AG09309 (cell line): Measurements from ENCODE around the gene SLAMF9.

ENCODE experiments used
- DNase-seq: peaks from one replicate; pipeline ENCODE4 v3.0.0-alpha.2; 2010; ENCODE audit warnings: low read depth
- H3K4me3 ChIP-seq: 2 replicates; pipeline ENCODE4 v1.5.1; 2011; ENCODE audit warnings: mild to moderate bottlenecking, low read depth, low read length, moderate library complexity; ENCODE audit not compliant: control insufficient read depth
- CTCF ChIP-seq: IDR thresholded peaks from 2 replicates; pipeline ENCODE4 v1.5.1; 2011; ENCODE audit warnings: mild to moderate bottlenecking, low read depth, low read length, inconsistent platforms; ENCODE audit not compliant: insufficient read depth, control insufficient read depth; ENCODE audit errors: missing control alignments

Gene SLAMF9

GRCh38 chr1:159945483-159946241, 8.4 kb downstream of the SLAMF9 start, which contains the start of gene IGSF9:
Gene IGSF9, minus strand, starts transcription at chr1:159945613. Its CDS starts 2,159 bp downstream, at chr1:159943454.
- no peak for DNase-seq
- H3K4me3 ChIP-seq: peak within 1 kb of the TSS; percentile 31
- peak; percentile 43 for TF ChIP-seq CTCF

DNA sequence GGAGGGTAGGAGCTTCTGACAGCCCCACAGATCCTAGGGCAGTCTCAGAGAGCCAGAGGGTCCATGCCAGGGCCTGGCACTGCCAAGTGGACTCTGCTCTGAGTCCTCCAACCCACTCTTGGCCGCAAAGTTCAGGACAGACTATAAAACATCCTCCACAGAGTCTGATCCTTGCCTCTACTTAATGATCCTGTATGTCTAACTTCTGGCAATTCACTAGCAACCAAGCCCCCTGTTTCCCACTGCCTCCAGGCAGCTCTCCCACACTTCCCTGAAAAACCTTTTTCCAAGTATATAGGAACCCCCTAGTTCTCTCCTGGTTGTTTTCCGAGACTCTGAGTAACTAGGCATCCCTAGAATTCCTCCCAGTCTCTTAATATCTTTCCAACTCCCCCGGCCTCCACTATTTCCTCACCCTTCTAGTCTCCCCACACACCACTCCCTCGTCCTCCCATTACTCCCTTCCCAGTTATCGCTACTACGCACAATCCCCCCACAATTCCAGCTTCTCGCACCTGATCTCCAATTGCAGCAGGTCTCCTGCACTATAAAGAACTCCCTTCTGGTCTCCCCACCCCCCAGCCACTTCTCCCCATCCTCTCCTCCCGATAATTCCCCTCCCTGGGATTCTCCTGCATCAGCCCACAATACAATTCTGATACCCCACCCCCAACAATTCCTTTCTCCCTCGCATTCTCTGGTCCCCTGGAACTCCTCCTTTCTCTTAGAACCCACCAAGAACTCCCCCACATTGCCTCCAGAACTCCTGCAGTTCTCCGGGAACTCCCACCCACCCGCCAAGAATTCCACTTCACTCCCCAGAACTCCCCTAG, 9.2 kb downstream of the SLAMF9 start:
- TF ChIP-seq CTCF: no peak
- no peak for DNase-seq
- H3K4me3 ChIP-seq: peak overlapping the region; percentile 31

- no peak for DNase-seq
- H3K4me3 ChIP-seq: no peak overlapping the region
- no peak for TF ChIP-seq CTCF
Observed at GRCh38 chr1:159943908-159944622, 10.0 kb downstream of the SLAMF9 start.

DNA sequence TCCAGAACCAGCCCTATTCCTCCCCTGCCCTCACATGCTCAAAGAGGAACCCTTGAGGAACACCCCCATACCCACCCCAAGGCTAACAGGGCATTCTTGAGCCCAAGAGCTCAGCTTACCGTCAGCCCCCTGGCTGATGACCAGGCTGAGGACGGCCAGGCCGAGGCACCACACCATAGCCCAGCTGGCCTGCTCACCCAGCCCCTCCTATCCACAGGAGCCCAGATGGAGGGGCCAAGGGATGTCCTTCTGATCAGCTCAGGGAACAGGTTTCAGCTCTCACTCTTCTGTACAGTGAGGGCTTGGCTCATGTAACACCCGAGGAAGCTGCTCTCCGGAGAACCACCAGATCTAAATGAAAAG, 10.8 kb downstream of the SLAMF9 start:
- no peak for TF ChIP-seq CTCF
- DNase-seq: no peak
- no peak overlapping the region for H3K4me3 ChIP-seq

DNA sequence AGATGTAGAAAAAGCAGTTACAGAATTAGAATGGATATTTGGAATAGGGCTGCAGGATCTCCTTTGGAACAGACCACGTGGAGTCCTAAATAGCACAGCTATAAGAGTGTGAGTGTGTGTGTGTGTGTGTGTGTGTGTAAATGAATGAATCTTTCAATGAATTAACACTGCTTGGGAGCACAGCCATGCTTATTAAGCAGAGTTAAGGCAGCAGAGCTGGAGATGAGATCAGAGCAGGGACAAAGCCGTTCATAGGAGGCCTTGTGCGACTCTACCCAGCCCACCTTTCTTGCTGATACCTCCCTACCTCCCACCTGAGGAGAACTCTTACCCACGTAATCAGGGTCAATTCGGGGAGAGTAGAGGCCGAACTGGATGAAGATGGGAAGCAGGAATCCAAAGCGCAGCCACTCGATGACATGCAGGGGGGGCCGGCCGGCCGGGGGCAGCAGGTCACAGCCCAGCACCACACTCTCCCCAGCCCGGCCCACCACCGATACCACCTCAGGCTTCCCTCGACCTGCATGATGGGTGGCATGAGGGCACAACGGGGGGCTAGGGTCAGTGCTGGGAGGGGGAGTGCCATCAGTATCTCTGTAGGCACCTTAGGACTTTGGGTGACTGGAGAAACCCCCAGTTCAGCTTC, 11.3 kb downstream of the SLAMF9 start:
- H3K4me3 ChIP-seq: no peak overlapping the region
- TF ChIP-seq CTCF: no peak
- no peak for DNase-seq
